H9 (cell line): ENCODE data around the gene TTLL3. TPM values are rescaled to one million over a fixed set of nuclear protein-coding genes. Genes with fewer than 3 reads are reported as not detected.

Experiments used
- DNase-seq: peaks from one replicate; pipeline ENCODE4 v3.0.0-alpha.2; 2017
- H2AFZ ChIP-seq: one replicate; pipeline ENCODE4 v1.6.1; 2013; ENCODE audit warnings: mild to moderate bottlenecking, low read length, control low read depth, moderate library complexity
- H2AK5ac ChIP-seq: 2 replicates; pipeline ENCODE4 v1.6.1; 2013; ENCODE audit warnings: low read length, control low read depth, mixed read lengths; ENCODE audit not compliant: insufficient read length
- H2BK120ac ChIP-seq: one replicate; pipeline ENCODE4 v1.6.1; 2013; ENCODE audit warnings: low read depth, mild to moderate bottlenecking, low read length, control low read depth, inconsistent platforms; ENCODE audit not compliant: poor library complexity, severe bottlenecking
- H2BK12ac ChIP-seq: 2 replicates; pipeline ENCODE4 v1.6.1; 2013; ENCODE audit warnings: low read length, control low read depth, mixed read lengths, low read depth; ENCODE audit not compliant: insufficient read length
- H2BK15ac ChIP-seq: 2 replicates; pipeline ENCODE4 v1.6.1; 2013; ENCODE audit warnings: low read depth, low read length, control low read depth
- H2BK20ac ChIP-seq: one replicate; pipeline ENCODE4 v1.6.1; 2013; ENCODE audit warnings: low read depth, mild to moderate bottlenecking, low read length, control low read depth, inconsistent platforms; ENCODE audit not compliant: poor library complexity, severe bottlenecking
- H2BK5ac ChIP-seq: 2 replicates; pipeline ENCODE4 v1.6.1; 2013; ENCODE audit warnings: low read length, control low read depth, mixed read lengths; ENCODE audit not compliant: insufficient read length
- H3K14ac ChIP-seq: 2 replicates; pipeline ENCODE4 v1.6.1; 2013; ENCODE audit warnings: low read length, control low read depth; ENCODE audit not compliant: insufficient read depth
- H3K18ac ChIP-seq: 2 replicates; pipeline ENCODE4 v1.6.1; 2013; ENCODE audit warnings: low read depth, mild to moderate bottlenecking, mixed read lengths, low read length, control low read depth; ENCODE audit not compliant: insufficient read length
- H3K23ac ChIP-seq: 2 replicates; pipeline ENCODE4 v1.6.1; 2013; ENCODE audit warnings: low read length, control low read depth, mixed read lengths, low read depth; ENCODE audit not compliant: insufficient read length
- H3K23me2 ChIP-seq: 2 replicates; pipeline ENCODE4 v1.6.1; 2013; ENCODE audit warnings: low read depth, mild to moderate bottlenecking, mixed read lengths, low read length, control low read depth; ENCODE audit not compliant: insufficient read length, poor library complexity, severe bottlenecking
- H3K27ac ChIP-seq: 2 replicates; pipeline ENCODE4 v1.5.1; 2013; ENCODE audit warnings: low read length, control low read depth, mixed read lengths, low read depth; ENCODE audit not compliant: insufficient read length
- H3K27me3 ChIP-seq: 2 replicates; pipeline ENCODE4 v1.6.1; 2013; ENCODE audit warnings: low read length, control low read depth, inconsistent platforms; ENCODE audit not compliant: insufficient read depth
- H3K4ac ChIP-seq: 2 replicates; pipeline ENCODE4 v1.6.1; 2013; ENCODE audit warnings: low read depth, mild to moderate bottlenecking, control low read depth, inconsistent platforms, low read length, moderate library complexity
- H3K4me1 ChIP-seq: 2 replicates; pipeline ENCODE4 v1.6.1; 2013; ENCODE audit warnings: low read length, control low read depth, inconsistent platforms; ENCODE audit not compliant: insufficient read depth
- H3K4me2 ChIP-seq: 2 replicates; pipeline ENCODE4 v1.6.1; 2013; ENCODE audit warnings: low read length, control low read depth, mixed read lengths; ENCODE audit not compliant: insufficient read length, insufficient read depth
- H3K56ac ChIP-seq: 2 replicates; pipeline ENCODE4 v1.6.1; 2013; ENCODE audit warnings: low read depth, mild to moderate bottlenecking, mixed read lengths, low read length, control low read depth; ENCODE audit not compliant: insufficient read length
- H3K79me1 ChIP-seq: 2 replicates; pipeline ENCODE4 v1.6.1; 2013; ENCODE audit warnings: low read depth, mild to moderate bottlenecking, moderate library complexity, low read length, control low read depth, inconsistent platforms; ENCODE audit not compliant: insufficient read depth, poor library complexity, severe bottlenecking
- H3K79me2 ChIP-seq: 2 replicates; pipeline ENCODE4 v1.6.1; 2013; ENCODE audit warnings: low read length, control low read depth, inconsistent platforms; ENCODE audit not compliant: insufficient read depth
- H3K9ac ChIP-seq: 2 replicates; pipeline ENCODE4 v1.6.1; 2013; ENCODE audit warnings: low read length, control low read depth, mixed read lengths; ENCODE audit not compliant: insufficient read length; ENCODE audit errors: extremely low read depth
- H3K9me3 ChIP-seq: one replicate; pipeline ENCODE4 v1.6.1; 2013; ENCODE audit warnings: low read depth, low read length, inconsistent platforms; ENCODE audit not compliant: control insufficient read depth
- H3T11ph ChIP-seq: one replicate; pipeline ENCODE4 v1.6.1; 2013; ENCODE audit warnings: mild to moderate bottlenecking, low read length, control low read depth, inconsistent platforms
- H4K20me1 ChIP-seq: one replicate; pipeline ENCODE4 v1.6.1; 2013; ENCODE audit not compliant: control insufficient read depth, insufficient read length, insufficient read depth
- H4K5ac ChIP-seq: 2 replicates; pipeline ENCODE4 v1.6.1; 2013; ENCODE audit warnings: low read depth, mild to moderate bottlenecking, mixed read lengths, low read length, control low read depth; ENCODE audit not compliant: insufficient read length
- H4K8ac ChIP-seq: replicated peaks from 2 replicates; pipeline ENCODE4 v1.6.1; 2013; ENCODE audit warnings: low read length, control low read depth, mixed read lengths, low read depth; ENCODE audit not compliant: insufficient read length
- H4K91ac ChIP-seq: 2 replicates; pipeline ENCODE4 v1.6.1; 2013; ENCODE audit warnings: low read depth, mild to moderate bottlenecking, moderate library complexity, mixed read lengths, low read length, control low read depth; ENCODE audit not compliant: insufficient read length
- H3K27ac Mint-ChIP-seq, 3 experiments: 2 replicates in 2 of 3; 3 replicates in 1 of 3; pipeline ENCODE4 v1.8.0; 2020 to 2021; ENCODE audit warnings: mixed read lengths in 3 of 3, mild to moderate bottlenecking in 1 of 3, moderate library complexity in 1 of 3
- H3K27me3 Mint-ChIP-seq: 2 replicates; pipeline ENCODE4 v1.8.0; 2021; ENCODE audit warnings: low read depth, mild to moderate bottlenecking, moderate library complexity, mixed read lengths
- H3K36me3 Mint-ChIP-seq, 3 experiments: 2 replicates in 2 of 3; 3 replicates in 1 of 3; pipeline ENCODE4 v1.8.0; 2020 to 2021; ENCODE audit warnings: low read depth in 3 of 3, mixed read lengths in 3 of 3; ENCODE audit not compliant: insufficient read depth in 1 of 3
- H3K4me1 Mint-ChIP-seq, 2 experiments: 2 replicates each; pipeline ENCODE4 v1.8.0; 2020; ENCODE audit warnings: mixed read lengths in 2 of 2
- H3K4me3 Mint-ChIP-seq, 2 experiments: 2 replicates in 1 of 2; 3 replicates in 1 of 2; pipeline ENCODE4 v1.8.0; 2020 to 2021; ENCODE audit warnings: mild to moderate bottlenecking in 2 of 2, mixed read lengths in 2 of 2, moderate library complexity in 1 of 2
- H3K9me3 Mint-ChIP-seq, 2 experiments: 2 replicates in 1 of 2; 3 replicates in 1 of 2; pipeline ENCODE4 v1.8.0; 2020; ENCODE audit warnings: mild to moderate bottlenecking in 2 of 2, mixed read lengths in 2 of 2, moderate library complexity in 1 of 2
- WGBS: extraction: QIAGEN DNeasy Blood & Tissue Kit; methylation state at CpG from one replicate; pipeline ENCODE4 v1.1.7; 2013; ENCODE audit warnings: missing lambda C conversion rate, low lambda C conversion rate, mixed read lengths; ENCODE audit not compliant: insufficient read length; ENCODE audit errors: extremely low coverage; 5-methylcytosine and 5-hydroxymethylcytosine counted together
- total RNA-seq: library from RNA; stranded (reverse); gene quantifications from 2 replicates; pipeline ENCODE4 v1.2.1, GENCODE V29; 2021
- TF ChIP-seq, protein P1 (sequence below): fragments of 200-600 bp; sonication (generic); conservative IDR thresholded peaks from 3 replicates; pipeline ENCODE4 v1.8.0; 2021; ENCODE audit warnings: antibody characterized with exemption, mild to moderate bottlenecking

The TTLL3 gene
- total RNA-seq, 1 experiment from 2014 or later: 14.4 TPM

DNA sequence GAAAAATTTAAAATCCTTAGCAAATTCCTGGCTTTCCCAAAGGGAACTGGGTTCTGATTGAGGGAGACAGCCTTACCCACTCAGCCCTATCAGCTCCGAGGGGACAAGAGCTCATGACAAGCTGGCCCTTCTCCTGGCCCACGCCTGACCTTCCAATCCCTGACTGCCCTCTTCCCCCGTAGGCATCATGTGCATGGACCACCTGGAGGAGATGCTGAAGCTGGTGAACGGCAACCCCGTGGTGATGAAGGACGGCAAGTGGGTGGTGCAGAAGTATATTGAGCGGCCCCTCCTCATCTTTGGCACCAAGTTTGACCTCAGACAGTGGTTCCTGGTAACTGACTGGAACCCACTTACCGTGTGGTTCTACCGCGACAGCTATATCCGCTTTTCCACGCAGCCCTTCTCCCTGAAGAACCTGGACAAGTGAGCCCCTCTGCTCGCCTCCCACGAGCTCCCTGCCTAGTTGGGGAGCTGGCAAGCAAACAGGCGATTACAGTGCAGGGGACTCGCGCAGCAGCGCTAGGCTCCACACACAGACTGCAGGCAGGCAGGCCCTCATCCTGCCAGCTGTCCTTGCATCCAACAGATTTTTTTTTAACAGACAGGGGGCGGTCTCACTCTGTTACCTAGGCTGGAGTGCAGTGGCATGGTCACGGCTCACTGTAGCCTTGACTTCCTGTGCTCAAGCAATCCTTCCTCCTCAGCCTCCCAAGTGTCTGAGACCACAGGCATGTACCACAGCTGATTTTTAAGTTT, 16.9 kb downstream of the TTLL3 start:
- Histone ChIP-seq H3T11ph (no peak overlapping the region), H3K9ac (no peak overlapping the region)

More for the DNA sequence above, 16.9 kb downstream of the TTLL3 start:
- Histone ChIP-seq H3K9me3 (no peaks in the 10 kb centered on the region), H3K27me3 (no peaks in the 10 kb centered on the region), H4K91ac (no peak overlapping the region), H4K8ac (no peak overlapping the region), H4K20me1 (no peaks in the 10 kb centered on the region), H3K27ac (no peak overlapping the region), H3K23ac (no peak overlapping the region), H3K18ac (no peak overlapping the region), H2BK5ac (no peak overlapping the region), H2BK12ac (no peak overlapping the region), H3K79me2 (no peaks in the 10 kb centered on the region), H3K79me1 (no peaks in the 10 kb centered on the region), H2AK5ac (no peak overlapping the region), H3K4me1 (no peaks in the 10 kb centered on the region), H2BK120ac (no peak overlapping the region), H3K4me2 (no peak overlapping the region), H3K4ac (no peak overlapping the region), H2BK20ac (no peak overlapping the region), H3K56ac (no peak overlapping the region), H3K14ac (no peak overlapping the region), H2AFZ (no peak overlapping the region), H2BK15ac (no peak overlapping the region), H4K5ac (no peak overlapping the region), H3K23me2 (no peaks in the 10 kb centered on the region)
- Mint-ChIP-seq H3K4me3 (no peak overlapping the region), H3K9me3 (no peaks in the 10 kb centered on the region), H3K36me3 (no peaks in the 10 kb centered on the region), H3K27me3 (no peaks in the 10 kb centered on the region), H3K27ac (no peak overlapping the region; a peak in 1 of 7 replicates), H3K4me1 (peaks cover 8 to 17% of the 10 kb centered on the region in 2 experiments)
- DNase-seq: peak; percentile 73
- TF ChIP-seq, protein P1, sequence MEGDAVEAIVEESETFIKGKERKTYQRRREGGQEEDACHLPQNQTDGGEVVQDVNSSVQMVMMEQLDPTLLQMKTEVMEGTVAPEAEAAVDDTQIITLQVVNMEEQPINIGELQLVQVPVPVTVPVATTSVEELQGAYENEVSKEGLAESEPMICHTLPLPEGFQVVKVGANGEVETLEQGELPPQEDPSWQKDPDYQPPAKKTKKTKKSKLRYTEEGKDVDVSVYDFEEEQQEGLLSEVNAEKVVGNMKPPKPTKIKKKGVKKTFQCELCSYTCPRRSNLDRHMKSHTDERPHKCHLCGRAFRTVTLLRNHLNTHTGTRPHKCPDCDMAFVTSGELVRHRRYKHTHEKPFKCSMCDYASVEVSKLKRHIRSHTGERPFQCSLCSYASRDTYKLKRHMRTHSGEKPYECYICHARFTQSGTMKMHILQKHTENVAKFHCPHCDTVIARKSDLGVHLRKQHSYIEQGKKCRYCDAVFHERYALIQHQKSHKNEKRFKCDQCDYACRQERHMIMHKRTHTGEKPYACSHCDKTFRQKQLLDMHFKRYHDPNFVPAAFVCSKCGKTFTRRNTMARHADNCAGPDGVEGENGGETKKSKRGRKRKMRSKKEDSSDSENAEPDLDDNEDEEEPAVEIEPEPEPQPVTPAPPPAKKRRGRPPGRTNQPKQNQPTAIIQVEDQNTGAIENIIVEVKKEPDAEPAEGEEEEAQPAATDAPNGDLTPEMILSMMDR: peak; percentile 71
- WGBS: no CpG with 5 or more reads among the region's 20 CpGs
